HG03378 (cell line): ENCODE measurements around the gene PLA2G2A.
"Not testable (repeated sequence)": the region's sequence is repeated elsewhere in the genome, so short reads cannot be mapped to it uniquely, and the experiment has no call there.

Source experiments
- ATAC-seq: cut with Tn5 transposase; IDR thresholded peaks from one replicate; pipeline ENCODE4 v1.9.1; 2021; ENCODE audit warnings: mild to moderate bottlenecking, moderate library complexity; ENCODE audit not compliant: unreplicated experiment

Gene PLA2G2A

GRCh38 chr1:19934336-19934735 lies 45.1 kb downstream of the PLA2G2A start:
- no peak for ATAC-seq

GRCh38 chr1:19932866-19933265 lies 46.6 kb downstream of the PLA2G2A start:
- no peak for ATAC-seq

GRCh38 chr1:19927130-19927421 lies 52.3 kb downstream of the PLA2G2A start:
- not testable (repeated sequence) for ATAC-seq

GRCh38 chr1:19926296-19927129 lies 52.9 kb downstream of the PLA2G2A start:
- no peak for ATAC-seq
